K562 (cell line): Measurements from ENCODE around the gene ZNF778. TPM values are rescaled to one million over a fixed set of nuclear protein-coding genes. Genes with fewer than 3 reads are reported as not detected.

Experiments used
- CBFA2T2 ChIP-seq: fragments of 450-650 bp; conservative IDR thresholded peaks from 2 replicates; pipeline ENCODE4 v1.6.1; 2017; ENCODE audit warnings: mild to moderate bottlenecking
- E2F3 ChIP-seq: fragments of 250-450 bp; sonication (Bioruptor Pico); IDR thresholded peaks from 2 replicates; pipeline ENCODE4 v1.4.0; 2020; ENCODE audit warnings: mild to moderate bottlenecking
- ERF ChIP-seq: fragments of 450-650 bp; formaldehyde crosslinking; IDR thresholded peaks from 2 replicates; pipeline ENCODE4 v1.4.0; 2020; ENCODE audit warnings: mild to moderate bottlenecking, mixed read lengths
- KDM2B ChIP-seq: fragments of 250-450 bp; sonication (Bioruptor Pico); IDR thresholded peaks from 2 replicates; pipeline ENCODE4 v1.8.0; 2021; ENCODE audit warnings: mild to moderate bottlenecking, moderate library complexity
- KDM5B ChIP-seq: fragments of 200-600 bp; sonication (generic); IDR thresholded peaks from 2 replicates; pipeline ENCODE4 v1.6.1; 2012; ENCODE audit warnings: low read depth, mild to moderate bottlenecking, moderate library complexity, low read length, control low read depth, inconsistent platforms; ENCODE audit not compliant: insufficient replicate concordance
- MAFG ChIP-seq: fragments of 450-650 bp; conservative IDR thresholded peaks from 2 replicates; pipeline ENCODE4 v1.6.1; 2016; ENCODE audit warnings: missing genetic modification characterization, missing compliant biosample characterization
- MAZ ChIP-seq, 2 experiments: fragments of 450-650 bp in 1 of 2; sonication (generic) in 1 of 2; formaldehyde crosslinking; IDR thresholded peaks in 1 of 2; conservative IDR thresholded peaks in 1 of 2; 2 replicates each; pipeline versions ENCODE4 v1.4.0 to v1.5.0; 2020; ENCODE audit warnings: mild to moderate bottlenecking in 1 of 2, missing genetic modification reagents in 1 of 2
- NCOA1 ChIP-seq: fragments of 450-650 bp; IDR thresholded peaks from 2 replicates; pipeline ENCODE4 v1.6.1; 2016; ENCODE audit warnings: low read depth
- NFYB ChIP-seq: IDR thresholded peaks from 2 replicates; pipeline ENCODE4 v1.6.1; 2011; ENCODE audit warnings: mild to moderate bottlenecking, moderate library complexity; ENCODE audit not compliant: insufficient read length; ENCODE audit errors: extremely low read depth
- NR3C1 ChIP-seq: sonication (generic); formaldehyde crosslinking; IDR thresholded peaks from 2 replicates; pipeline ENCODE4 v1.8.1; 2022; ENCODE audit warnings: missing genetic modification reagents
- POLR2A ChIP-seq: fragments of 450-650 bp; conservative IDR thresholded peaks from 2 replicates; pipeline ENCODE4 v1.6.1; 2016
- PTBP1 ChIP-seq: fragments of 200-400 bp; formaldehyde crosslinking; IDR thresholded peaks from 2 replicates; pipeline ENCODE4 v1.6.1; 2017; ENCODE audit warnings: low read depth, low read length
- PYGO2 ChIP-seq: fragments of 450-650 bp; IDR thresholded peaks from 2 replicates; pipeline ENCODE4 v1.6.1; 2016; ENCODE audit warnings: mild to moderate bottlenecking, missing genetic modification characterization, moderate library complexity, missing compliant biosample characterization
- SMARCA5 ChIP-seq: fragments of 450-650 bp; IDR thresholded peaks from 2 replicates; pipeline ENCODE4 v1.6.1; 2016
- TGIF2 ChIP-seq: sonication (generic); formaldehyde crosslinking; IDR thresholded peaks from 2 replicates; pipeline ENCODE4 v1.8.1; 2022; ENCODE audit warnings: mild to moderate bottlenecking, missing genetic modification reagents, moderate library complexity
- ZBTB1 ChIP-seq: sonication (generic); formaldehyde crosslinking; IDR thresholded peaks from 2 replicates; pipeline ENCODE4 v1.8.1; 2023; ENCODE audit warnings: missing genetic modification reagents, low read depth, mild to moderate bottlenecking, borderline replicate concordance
- ZBTB8A ChIP-seq: fragments of 450-650 bp; IDR thresholded peaks from 2 replicates; pipeline ENCODE4 v1.6.1; 2018; ENCODE audit warnings: mild to moderate bottlenecking, moderate library complexity; ENCODE audit not compliant: partially characterized antibody
- ZC3H4 ChIP-seq: sonication (generic); formaldehyde crosslinking; IDR thresholded peaks from 2 replicates; pipeline ENCODE4 v1.9.0; 2021; ENCODE audit warnings: missing genetic modification reagents, borderline replicate concordance
- ZNF3 ChIP-seq: fragments of 250-450 bp; sonication (Bioruptor Pico); IDR thresholded peaks from 2 replicates; pipeline ENCODE4 v1.5.0; 2021; ENCODE audit warnings: mild to moderate bottlenecking, moderate library complexity
- ZNF41 ChIP-seq: fragments of 250-450 bp; sonication (Bioruptor Pico); conservative IDR thresholded peaks from 2 replicates; pipeline ENCODE4 v1.4.0; 2020; ENCODE audit warnings: mild to moderate bottlenecking
- polyA plus RNA-seq, 8 experiments: library from polyadenylated mRNA; depleted of rRNA in 4 of 8; stranded (reverse) in 5 of 8; unstranded in 3 of 8; fragments of >200 nt; fragmentation: Nextera tagmentation in 2 of 8; fragmentation: Illumina TruSeq in 1 of 8; extraction: Ambion mirVana in 2 of 8; extraction: Trizol in 1 of 8; gene quantifications; 2 replicates each; pipeline versions ENCODE4 v1.2.1 to v1.2.3, GENCODE V29; 2011 to 2014; ENCODE audit warnings: inconsistent platforms in 1 of 8, missing spikeins in 1 of 8
- total RNA-seq, 7 experiments: library from RNA; depleted of rRNA in 6 of 7; stranded (reverse); fragments of >200 nt in 6 of 7; fragmentation: Illumina TruSeq in 2 of 7; extraction: Trizol in 2 of 7; gene quantifications; 2 replicates each; pipeline versions ENCODE4 v1.2.1 to v1.2.3, GENCODE V29; 2011 to 2021; ENCODE audit warnings: low replicate concordance in 1 of 7
- TF ChIP-seq, protein P1 (sequence below): sonication (generic); formaldehyde crosslinking; IDR thresholded peaks from 2 replicates; pipeline ENCODE4 v1.4.0; 2020; ENCODE audit warnings: mild to moderate bottlenecking, missing genetic modification reagents
- TF ChIP-seq, protein P2 (sequence below): fragments of 450-650 bp; formaldehyde crosslinking; conservative IDR thresholded peaks from 2 replicates; pipeline ENCODE4 v1.4.0; 2022; ENCODE audit warnings: mild to moderate bottlenecking, missing genetic modification characterization
- TF ChIP-seq, protein P3 (sequence below): fragments of 450-650 bp; formaldehyde crosslinking; IDR thresholded peaks from 2 replicates; pipeline ENCODE4 v1.4.0; 2022; ENCODE audit warnings: missing genetic modification characterization
- TF ChIP-seq, protein P4 (sequence below): fragments of 450-650 bp; IDR thresholded peaks from 2 replicates; pipeline ENCODE4 v1.6.1; 2014; ENCODE audit warnings: low read depth, mild to moderate bottlenecking, moderate library complexity, borderline replicate concordance

ZNF778 gene
- total and polyA plus RNA-seq, 9 of the 15 experiments (the other 6 are each of a cell fraction or from before 2014, with no cell fraction given): 0.70 to 60.6 (median 7.5) TPM

DNA sequence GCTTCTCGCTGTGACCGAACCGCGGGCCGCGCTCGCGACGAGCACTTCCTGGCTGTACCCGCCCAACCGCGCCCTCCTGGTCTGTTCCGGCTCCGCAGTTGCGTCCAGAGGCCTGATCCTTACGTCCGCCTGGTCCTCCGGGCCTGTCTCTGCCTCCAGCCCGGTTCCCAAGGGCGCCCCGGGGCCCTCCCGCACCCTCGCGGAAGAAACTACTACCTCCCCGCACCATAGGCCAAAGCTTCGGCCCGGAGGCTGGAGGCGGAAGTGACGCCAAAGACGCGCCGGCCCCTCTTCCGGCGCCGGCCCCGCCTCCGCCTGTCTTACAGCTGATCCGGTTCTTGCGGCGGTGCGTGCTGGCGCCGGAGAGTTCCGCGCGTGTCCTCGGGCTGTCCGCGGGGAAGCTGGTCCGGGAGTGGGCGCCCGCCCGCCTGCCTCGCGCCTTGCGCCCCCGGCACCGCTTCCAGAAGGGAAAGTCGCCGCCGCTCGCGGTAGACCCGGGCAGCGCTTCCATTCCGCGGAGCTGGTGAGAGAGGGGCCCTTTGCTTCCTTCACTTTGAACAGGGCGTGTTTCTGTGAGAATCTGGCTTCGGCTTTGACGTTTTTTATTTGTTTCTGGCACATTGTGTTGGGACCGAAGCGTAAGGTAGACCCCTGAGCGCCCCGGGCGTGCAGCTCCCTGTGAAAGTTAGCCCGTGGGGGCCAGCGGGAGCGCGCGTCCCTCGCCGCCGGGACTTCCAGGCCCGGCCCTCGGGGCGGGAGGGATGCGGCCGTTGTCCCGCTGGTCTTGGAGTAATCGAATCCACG lies at the start of gene ZNF778 (continued):
- TF ChIP-seq, protein P1, sequence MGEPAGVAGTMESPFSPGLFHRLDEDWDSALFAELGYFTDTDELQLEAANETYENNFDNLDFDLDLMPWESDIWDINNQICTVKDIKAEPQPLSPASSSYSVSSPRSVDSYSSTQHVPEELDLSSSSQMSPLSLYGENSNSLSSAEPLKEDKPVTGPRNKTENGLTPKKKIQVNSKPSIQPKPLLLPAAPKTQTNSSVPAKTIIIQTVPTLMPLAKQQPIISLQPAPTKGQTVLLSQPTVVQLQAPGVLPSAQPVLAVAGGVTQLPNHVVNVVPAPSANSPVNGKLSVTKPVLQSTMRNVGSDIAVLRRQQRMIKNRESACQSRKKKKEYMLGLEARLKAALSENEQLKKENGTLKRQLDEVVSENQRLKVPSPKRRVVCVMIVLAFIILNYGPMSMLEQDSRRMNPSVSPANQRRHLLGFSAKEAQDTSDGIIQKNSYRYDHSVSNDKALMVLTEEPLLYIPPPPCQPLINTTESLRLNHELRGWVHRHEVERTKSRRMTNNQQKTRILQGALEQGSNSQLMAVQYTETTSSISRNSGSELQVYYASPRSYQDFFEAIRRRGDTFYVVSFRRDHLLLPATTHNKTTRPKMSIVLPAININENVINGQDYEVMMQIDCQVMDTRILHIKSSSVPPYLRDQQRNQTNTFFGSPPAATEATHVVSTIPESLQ (CRISPR knock-in tag): no peak
- TF ChIP-seq NR3C1 (CRISPR knock-in tag) (no peak), POLR2A (peak; percentile 94), KDM5B (peak; percentile 75), CBFA2T2 (no peak), PYGO2 (tag) (no peak), TGIF2 (CRISPR knock-in tag) (peak; percentile 94; the same call in 1 of the 2 replicates), MAZ (CRISPR knock-in tag; conservative IDR thresholded peaks at IDR 0.05 in 1 of 2, IDR thresholded peaks at IDR 0.05 in 1 of 2) (peak; percentile 73 to 76; a peak in 2 of 4 replicates), ZC3H4 (CRISPR knock-in tag) (no peak), ZBTB1 (CRISPR knock-in tag) (peak; percentile 70), E2F3 (CRISPR knock-in tag) (no peak), ZNF41 (CRISPR knock-in tag) (no peak), PTBP1 (no peak), NCOA1 (no peak; the same call in 1 of the 2 replicates), KDM2B (CRISPR knock-in tag) (0 out of 2 replicates have a peak, but pooled peaks have one; percentile 37), ZNF3 (CRISPR knock-in tag) (no peak), NFYB (no peak), SMARCA5 (no peak), ZBTB8A (no peak), ERF (CRISPR knock-in tag) (no peak), MAFG (tag) (no peak)
- TF ChIP-seq, protein P2, sequence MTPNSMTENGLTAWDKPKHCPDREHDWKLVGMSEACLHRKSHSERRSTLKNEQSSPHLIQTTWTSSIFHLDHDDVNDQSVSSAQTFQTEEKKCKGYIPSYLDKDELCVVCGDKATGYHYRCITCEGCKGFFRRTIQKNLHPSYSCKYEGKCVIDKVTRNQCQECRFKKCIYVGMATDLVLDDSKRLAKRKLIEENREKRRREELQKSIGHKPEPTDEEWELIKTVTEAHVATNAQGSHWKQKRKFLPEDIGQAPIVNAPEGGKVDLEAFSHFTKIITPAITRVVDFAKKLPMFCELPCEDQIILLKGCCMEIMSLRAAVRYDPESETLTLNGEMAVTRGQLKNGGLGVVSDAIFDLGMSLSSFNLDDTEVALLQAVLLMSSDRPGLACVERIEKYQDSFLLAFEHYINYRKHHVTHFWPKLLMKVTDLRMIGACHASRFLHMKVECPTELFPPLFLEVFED (CRISPR knock-in tag): no peak
- TF ChIP-seq, protein P3, sequence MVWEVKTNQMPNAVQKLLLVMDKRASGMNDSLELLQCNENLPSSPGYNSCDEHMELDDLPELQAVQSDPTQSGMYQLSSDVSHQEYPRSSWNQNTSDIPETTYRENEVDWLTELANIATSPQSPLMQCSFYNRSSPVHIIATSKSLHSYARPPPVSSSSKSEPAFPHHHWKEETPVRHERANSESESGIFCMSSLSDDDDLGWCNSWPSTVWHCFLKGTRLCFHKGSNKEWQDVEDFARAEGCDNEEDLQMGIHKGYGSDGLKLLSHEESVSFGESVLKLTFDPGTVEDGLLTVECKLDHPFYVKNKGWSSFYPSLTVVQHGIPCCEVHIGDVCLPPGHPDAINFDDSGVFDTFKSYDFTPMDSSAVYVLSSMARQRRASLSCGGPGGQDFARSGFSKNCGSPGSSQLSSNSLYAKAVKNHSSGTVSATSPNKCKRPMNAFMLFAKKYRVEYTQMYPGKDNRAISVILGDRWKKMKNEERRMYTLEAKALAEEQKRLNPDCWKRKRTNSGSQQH (CRISPR knock-in tag): no peak
- TF ChIP-seq, protein P4, sequence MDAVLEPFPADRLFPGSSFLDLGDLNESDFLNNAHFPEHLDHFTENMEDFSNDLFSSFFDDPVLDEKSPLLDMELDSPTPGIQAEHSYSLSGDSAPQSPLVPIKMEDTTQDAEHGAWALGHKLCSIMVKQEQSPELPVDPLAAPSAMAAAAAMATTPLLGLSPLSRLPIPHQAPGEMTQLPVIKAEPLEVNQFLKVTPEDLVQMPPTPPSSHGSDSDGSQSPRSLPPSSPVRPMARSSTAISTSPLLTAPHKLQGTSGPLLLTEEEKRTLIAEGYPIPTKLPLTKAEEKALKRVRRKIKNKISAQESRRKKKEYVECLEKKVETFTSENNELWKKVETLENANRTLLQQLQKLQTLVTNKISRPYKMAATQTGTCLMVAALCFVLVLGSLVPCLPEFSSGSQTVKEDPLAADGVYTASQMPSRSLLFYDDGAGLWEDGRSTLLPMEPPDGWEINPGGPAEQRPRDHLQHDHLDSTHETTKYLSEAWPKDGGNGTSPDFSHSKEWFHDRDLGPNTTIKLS: peak; percentile 50
